ENCODE results near the gene DLEC1. TPM values are rescaled to one million over a fixed set of nuclear protein-coding genes. Genes with fewer than 3 reads are reported as not detected.

The DLEC1 gene
- total RNA-seq, 4 donors from 2014 or later = 1.5 to 2.8 (median 1.9) TPM; not detected in 1

- no peak for DNase-seq
- no peak for TF ChIP-seq POLR2A (IDR thresholded peaks at IDR 0.05)
- no peak for TF ChIP-seq CTCF (IDR thresholded peaks at IDR 0.05)
- no peaks in the 10 kb centered on the region for H3K4me1 ChIP-seq
- H3K9me3 ChIP-seq = no peaks in the 10 kb centered on the region
- intact Hi-C loops (cut with DNase I; ENCODE audit: low total_unique reads) = no loop called here
- no peaks in the 10 kb centered on the region for H3K36me3 ChIP-seq
- H3K27me3 ChIP-seq = no peaks in the 10 kb centered on the region
- H3K4me3 ChIP-seq = no peak overlapping the region
- no peak overlapping the region for H3K27ac ChIP-seq
Observed at GRCh38 chr3:38143511-38143910, 104.5 kb downstream of the DLEC1 start.

GRCh38 chr3:38146504-38146903 lies 107.5 kb downstream of the DLEC1 start:
- intact Hi-C loops (cut with DNase I; ENCODE audit: low total_unique reads) = no loop called here
- TF ChIP-seq CTCF (IDR thresholded peaks at IDR 0.05) (no peak), POLR2A (IDR thresholded peaks at IDR 0.05) (no peak)
- H3K27ac ChIP-seq = no peak overlapping the region
- no peak for DNase-seq
- H3K4me1 ChIP-seq = no peaks in the 10 kb centered on the region
- H3K36me3 ChIP-seq = no peaks in the 10 kb centered on the region
- H3K9me3 ChIP-seq = no peaks in the 10 kb centered on the region
- H3K27me3 ChIP-seq = no peaks in the 10 kb centered on the region
- H3K4me3 ChIP-seq = no peak overlapping the region

- H3K4me3 ChIP-seq = no peak overlapping the region
- no peak for TF ChIP-seq POLR2A (IDR thresholded peaks at IDR 0.05)
- TF ChIP-seq CTCF (IDR thresholded peaks at IDR 0.05) = no peak
- no peaks in the 10 kb centered on the region for H3K9me3 ChIP-seq
- intact Hi-C loops (cut with DNase I; ENCODE audit: low total_unique reads) = no loop called here
- no peak for DNase-seq
- no peaks in the 10 kb centered on the region for H3K27me3 ChIP-seq
- no peaks in the 10 kb centered on the region for H3K4me1 ChIP-seq
- no peaks in the 10 kb centered on the region for H3K36me3 ChIP-seq
- H3K27ac ChIP-seq = no peak overlapping the region
Observed at GRCh38 chr3:38147421-38147820, 108.4 kb downstream of the DLEC1 start.

GRCh38 chr3:38148311-38148882 lies 109.4 kb downstream of the DLEC1 start:
- TF ChIP-seq CTCF (IDR thresholded peaks at IDR 0.05) = no peak
- TF ChIP-seq POLR2A (IDR thresholded peaks at IDR 0.05) = no peak
- Histone ChIP-seq H3K27ac (no peak overlapping the region), H3K4me1 (no peaks in the 10 kb centered on the region), H3K9me3 (no peaks in the 10 kb centered on the region), H3K36me3 (no peaks in the 10 kb centered on the region), H3K4me3 (no peak overlapping the region), H3K27me3 (no peaks in the 10 kb centered on the region)
- intact Hi-C loops (cut with DNase I; ENCODE audit: low total_unique reads) = no loop called here
- DNase-seq = no peak

- no peak for DNase-seq
- no peaks in the 10 kb centered on the region for H3K4me1 ChIP-seq
- no peak for TF ChIP-seq POLR2A (IDR thresholded peaks at IDR 0.05)
- no peak for TF ChIP-seq CTCF (IDR thresholded peaks at IDR 0.05)
- no peaks in the 10 kb centered on the region for H3K27me3 ChIP-seq
- H3K4me3 ChIP-seq = no peak overlapping the region
- no peak overlapping the region for H3K27ac ChIP-seq
- intact Hi-C loops (cut with DNase I; ENCODE audit: low total_unique reads) = no loop called here
- H3K36me3 ChIP-seq = no peaks in the 10 kb centered on the region
- H3K9me3 ChIP-seq = no peaks in the 10 kb centered on the region
Observed at GRCh38 chr3:38149708-38150107, 110.7 kb downstream of the DLEC1 start.
